Mesothelial cell of epicardium (in vitro differentiated cells): ENCODE data around the gene ALPK3. TPM values are rescaled to one million over a fixed set of nuclear protein-coding genes. Genes with fewer than 3 reads are reported as not detected.

ENCODE experiments used
- DNase-seq, 2 experiments: peaks; one replicate each; pipeline ENCODE4 v3.0.0; 2021; ENCODE audit warnings: low spot score in 2 of 2; ENCODE audit not compliant: unreplicated experiment in 2 of 2
- H3K27ac Mint-ChIP-seq: 2 replicates; pipeline ENCODE4 v1.8.0; 2021; ENCODE audit warnings: mixed read lengths
- H3K27me3 Mint-ChIP-seq: 2 replicates; pipeline ENCODE4 v1.8.0; 2021; ENCODE audit warnings: low read depth, mixed read lengths
- H3K36me3 Mint-ChIP-seq: 2 replicates; pipeline ENCODE4 v1.8.0; 2021; ENCODE audit warnings: mixed read lengths
- H3K4me1 Mint-ChIP-seq: 2 replicates; pipeline ENCODE4 v1.8.0; 2021; ENCODE audit warnings: mixed read lengths
- H3K4me3 Mint-ChIP-seq: 2 replicates; pipeline ENCODE4 v1.8.0; 2021; ENCODE audit warnings: mild to moderate bottlenecking, moderate library complexity, mixed read lengths
- H3K9me3 Mint-ChIP-seq: 2 replicates; pipeline ENCODE4 v1.8.0; 2021; ENCODE audit warnings: mixed read lengths
- CTCF ChIP-seq: fragments of 200-600 bp; sonication (generic); IDR thresholded peaks from one replicate; pipeline ENCODE4 v1.5.0; 2021; ENCODE audit warnings: antibody characterized with exemption; ENCODE audit not compliant: unreplicated experiment
- total RNA-seq: library from RNA; stranded (reverse); gene quantifications from 3 replicates; pipeline ENCODE4 v1.2.1, GENCODE V29; 2021

Gene ALPK3
- total RNA-seq, 1 donor from 2014 or later: 31.3 TPM

DNA sequence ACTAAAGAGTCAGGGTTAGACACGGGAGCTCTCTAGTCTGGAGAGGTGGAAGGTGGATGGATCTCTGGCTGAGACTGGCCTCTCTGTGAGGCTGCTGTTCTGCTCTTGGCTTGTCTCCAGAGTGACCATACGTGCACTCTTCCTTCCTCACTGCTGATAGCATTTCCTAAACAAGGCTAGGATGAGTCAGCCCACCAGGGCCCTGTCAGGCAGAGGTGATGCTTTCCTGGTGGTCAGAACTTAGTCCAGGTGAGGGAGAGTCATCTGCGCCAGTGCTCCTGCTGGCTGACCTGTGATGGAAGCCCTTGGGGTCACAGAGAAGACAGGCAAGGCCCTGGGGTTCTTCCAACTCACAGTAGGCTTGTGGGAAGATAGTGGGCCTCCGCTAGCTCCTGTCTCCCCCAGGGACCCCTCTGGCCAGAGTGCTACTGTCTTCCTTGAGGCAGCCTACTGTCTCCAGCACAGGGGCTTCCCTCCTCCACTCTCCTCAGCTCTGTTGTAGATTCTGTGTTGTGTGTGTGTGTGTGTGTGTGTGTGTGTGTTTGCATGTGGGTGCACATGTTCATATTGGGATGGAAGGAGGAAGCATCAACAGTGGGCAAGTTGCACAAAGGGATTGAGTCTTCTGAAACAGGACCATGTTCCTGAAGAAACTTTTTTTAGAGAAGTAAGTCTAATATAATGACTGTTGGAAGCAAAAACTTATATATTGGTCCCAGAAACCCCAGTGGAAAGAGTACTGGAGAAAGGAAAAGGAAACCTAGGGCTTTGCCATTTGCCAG lies 16.5 kb downstream of the ALPK3 start:
- Mint-ChIP-seq H3K4me1 (peaks cover 30% of the 10 kb centered on the region), H3K4me3 (no peak overlapping the region), H3K27me3 (no peaks in the 10 kb centered on the region), H3K36me3 (peaks cover 11% of the 10 kb centered on the region), H3K9me3 (no peaks in the 10 kb centered on the region), H3K27ac (no peak overlapping the region)
- TF ChIP-seq CTCF: no peak
- no peak for DNase-seq

DNA sequence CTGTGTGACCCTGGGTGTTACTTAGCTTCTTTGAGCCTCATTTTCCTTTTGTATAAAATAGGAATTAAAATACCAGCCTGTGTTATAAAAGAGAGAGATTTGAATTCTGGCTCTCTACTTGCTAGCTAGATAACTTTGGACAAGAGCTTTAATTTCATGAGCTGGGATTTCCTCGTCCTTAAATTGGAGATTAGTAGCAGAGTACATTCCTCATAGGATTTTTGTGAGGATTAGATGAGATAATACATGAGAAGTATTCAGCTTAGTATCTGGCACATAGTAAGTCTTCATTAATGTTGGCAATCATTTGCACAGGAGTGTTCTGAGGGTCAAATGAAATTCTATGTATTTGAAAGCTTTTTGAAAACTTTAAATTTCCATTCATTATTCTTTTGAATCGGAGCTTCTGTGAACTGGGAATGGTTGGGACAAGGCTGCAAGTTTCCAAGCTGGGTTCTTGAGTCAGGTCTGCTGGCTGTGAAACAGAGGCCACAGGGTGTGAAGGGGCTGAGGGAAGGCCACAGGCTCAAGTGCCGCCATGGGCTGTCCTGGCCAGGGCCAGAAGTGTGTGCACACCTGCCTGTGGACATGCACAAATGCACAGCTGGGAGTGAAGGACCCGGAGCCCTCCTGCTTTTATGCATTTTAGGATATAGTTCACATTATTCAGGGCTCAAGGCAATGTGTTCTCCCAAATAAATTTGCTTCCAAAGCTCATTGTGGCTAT lies 17.2 kb downstream of the ALPK3 start:
- DNase-seq: no peak
- peaks cover 26% of the 10 kb centered on the region for H3K4me1 Mint-ChIP-seq
- no peaks in the 10 kb centered on the region for H3K27me3 Mint-ChIP-seq
- peaks cover 11% of the 10 kb centered on the region for H3K36me3 Mint-ChIP-seq
- TF ChIP-seq CTCF: no peak
- no peak overlapping the region for H3K27ac Mint-ChIP-seq
- H3K9me3 Mint-ChIP-seq: no peaks in the 10 kb centered on the region
- H3K4me3 Mint-ChIP-seq: no peak overlapping the region

DNA sequence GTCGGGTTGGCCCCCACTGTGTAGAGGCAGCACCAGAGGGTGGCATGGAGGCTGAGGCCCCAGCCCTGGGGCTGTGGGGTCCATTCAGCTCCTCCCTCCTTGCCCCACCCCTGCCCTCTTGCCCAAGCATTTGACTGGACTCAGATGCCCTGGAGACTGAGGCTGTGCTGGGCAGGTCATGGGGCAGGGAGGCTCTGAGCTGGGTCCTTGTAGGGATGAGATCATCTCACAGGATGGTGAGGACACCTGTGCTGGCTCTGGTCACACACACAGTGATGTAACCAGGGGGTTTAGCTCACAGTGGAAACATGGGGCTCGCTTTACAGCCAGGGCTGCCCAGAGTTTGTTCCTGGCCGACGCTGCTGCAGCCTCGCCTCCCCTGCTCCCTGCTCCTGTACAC lies 17.8 kb downstream of the ALPK3 start:
- H3K9me3 Mint-ChIP-seq: no peaks in the 10 kb centered on the region
- no peak overlapping the region for H3K27ac Mint-ChIP-seq

DNA sequence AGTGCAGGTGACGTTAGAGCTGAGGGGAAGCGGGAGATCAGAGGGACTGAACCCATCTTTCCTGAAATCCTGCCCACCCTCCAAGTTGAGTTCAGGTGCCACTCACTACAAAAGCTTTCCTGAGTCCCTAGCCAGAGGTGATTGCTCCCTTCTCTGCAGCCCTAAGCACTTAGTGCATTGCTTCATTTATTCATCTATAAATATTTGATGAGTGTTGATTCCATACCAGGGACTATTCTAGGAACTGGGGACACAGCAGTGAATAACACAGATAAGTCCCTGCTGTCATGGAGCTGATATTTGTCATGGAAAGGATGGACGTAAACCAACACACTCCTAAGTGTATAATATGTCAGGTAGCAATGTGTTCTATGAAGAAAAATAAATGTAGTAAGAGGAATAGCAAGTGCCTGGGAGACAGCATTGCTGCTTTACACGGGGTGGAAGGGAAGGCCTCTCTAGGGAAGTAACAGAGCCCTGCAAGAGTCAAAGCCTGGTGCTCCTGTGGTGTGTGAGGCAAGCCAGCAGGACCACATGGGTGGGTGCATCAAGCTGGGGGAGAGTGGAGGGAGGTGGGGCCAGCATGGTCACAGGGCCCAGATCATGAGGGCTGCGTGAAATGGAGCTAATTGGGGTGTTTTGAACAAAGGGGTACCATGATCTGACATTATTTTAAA lies 18.6 kb downstream of the ALPK3 start:
- no peaks in the 10 kb centered on the region for H3K36me3 Mint-ChIP-seq
- peaks cover 25% of the 10 kb centered on the region for H3K4me1 Mint-ChIP-seq
- TF ChIP-seq CTCF: no peak
- H3K27me3 Mint-ChIP-seq: no peaks in the 10 kb centered on the region
- H3K9me3 Mint-ChIP-seq: no peaks in the 10 kb centered on the region
- H3K27ac Mint-ChIP-seq: no peak overlapping the region
- H3K4me3 Mint-ChIP-seq: no peak overlapping the region
- DNase-seq: no peak

More for the DNA sequence above, 17.8 kb downstream of the ALPK3 start:
- no peak for TF ChIP-seq CTCF
- H3K4me1 Mint-ChIP-seq: peaks cover 26% of the 10 kb centered on the region
- no peaks in the 10 kb centered on the region for H3K27me3 Mint-ChIP-seq
- no peak for DNase-seq
- peaks cover 6% of the 10 kb centered on the region for H3K36me3 Mint-ChIP-seq
- H3K4me3 Mint-ChIP-seq: no peak overlapping the region

DNA sequence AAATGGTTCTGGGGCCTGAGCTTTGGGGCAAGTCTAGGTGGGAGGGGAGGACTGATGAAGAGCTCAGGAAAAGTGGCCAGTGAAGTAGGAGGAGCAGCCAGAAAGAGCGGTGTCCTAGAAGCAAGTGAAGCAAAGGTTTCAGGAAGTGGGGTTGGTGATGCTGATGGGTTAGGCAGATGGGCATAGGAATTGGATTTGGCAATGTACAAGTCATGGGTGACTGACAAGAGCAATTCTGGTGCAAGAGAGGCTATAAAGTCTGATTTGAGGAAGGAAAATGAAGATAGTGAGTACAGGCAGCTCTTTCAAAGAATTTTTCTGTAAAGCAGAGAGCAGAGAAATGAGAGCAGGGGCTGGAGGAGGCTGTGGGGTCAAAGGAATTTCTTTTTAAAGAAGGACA lies 19.7 kb downstream of the ALPK3 start:
- DNase-seq: no peak
- Mint-ChIP-seq H3K27me3 (no peaks in the 10 kb centered on the region), H3K4me1 (peaks cover 16% of the 10 kb centered on the region), H3K9me3 (no peaks in the 10 kb centered on the region), H3K4me3 (no peak overlapping the region), H3K27ac (no peak overlapping the region), H3K36me3 (no peaks in the 10 kb centered on the region)
- TF ChIP-seq CTCF: no peak
